NCI-H1694 treated with DMSO at 0.1 percent for 48 hours (cell line): Measurements from ENCODE around the gene PDK3.

Experiments used
- DNase-seq: peaks from one replicate; lab custom pipeline; 2025; lab: John Stamatoyannopoulos, UW

PDK3 gene

GRCh38 chrX:24553011-24553410 lies 87.9 kb downstream of the PDK3 start:
- no peak for DNase-seq

- DNase-seq: no peak
Measured at GRCh38 chrX:24561121-24561520, 96.0 kb downstream of the PDK3 start.

- peak; percentile 95 for DNase-seq
Measured at GRCh38 chrX:24563291-24564010, 98.4 kb downstream of the PDK3 start.

- no peak for DNase-seq
Measured at GRCh38 chrX:24566240-24566639, 101.2 kb downstream of the PDK3 start.

- no peak for DNase-seq
Measured at GRCh38 chrX:24567169-24567568, 102.1 kb downstream of the PDK3 start.

GRCh38 chrX:24574743-24575142 lies 109.7 kb downstream of the PDK3 start:
- no peak for DNase-seq

GRCh38 chrX:24575496-24575895 lies 110.4 kb downstream of the PDK3 start:
- no peak for DNase-seq

GRCh38 chrX:24577091-24577490 lies 112.0 kb downstream of the PDK3 start:
- DNase-seq: no peak
